Pancreas (tissue), 10 donors: ENCODE data around the gene INSRR. TPM values are rescaled to one million over a fixed set of nuclear protein-coding genes. Genes with fewer than 3 reads are reported as not detected.
A peak's percentile ranks its signal among the peaks of the same experiment; 100 is the strongest.

ENCODE experiments used
- ATAC-seq, 4 donors: fragments of 200-7000 bp; cut with Tn5 transposase; one replicate each; pipeline versions ENCODE4 v1.8.0 to v1.9.1; 2020; ENCODE audit warnings: mild to moderate bottlenecking in 4 of 4, moderate library complexity in 4 of 4
- DNase-seq, 6 donors: peaks; one replicate each; pipeline ENCODE4 v3.0.0-alpha.2; 2020
- FAIRE-seq: peaks from 2 replicates; lab custom pipeline; 2012; peaks lifted over from hg19 to GRCh38; lab: Jason Lieb, UNC
- H3K27ac ChIP-seq, 4 donors: fragments of 200-600 bp; sonication (generic); 1 replicate in 3 of 4; 2 replicates in 1 of 4; pipeline versions ENCODE4 v1.5.0 to v1.8.0; 2020
- H3K27me3 ChIP-seq, 4 donors: fragments of 200-600 bp; one replicate each; pipeline ENCODE4 v1.8.0; 2021
- H3K36me3 ChIP-seq, 3 donors: fragments of 200-600 bp; sonication (generic) in 1 of 3; one replicate each; pipeline versions ENCODE4 v1.5.0 to v1.8.0; 2020 to 2021
- H3K4me1 ChIP-seq, 3 donors: fragments of 200-600 bp; one replicate each; pipeline ENCODE4 v1.8.0; 2021
- H3K4me3 ChIP-seq, 4 donors: fragments of 200-600 bp; sonication (generic) in 2 of 4; one replicate each; pipeline versions ENCODE4 v1.5.0 to v1.8.0; 2020 to 2021
- H3K9me3 ChIP-seq, 4 donors: fragments of 200-600 bp; one replicate each; pipeline ENCODE4 v1.8.0; 2021
- WGBS, 2 donors: extraction: QIAGEN DNeasy Blood & Tissue Kit; methylation state at CpG; one replicate each; pipeline ENCODE4 v1.1.7; 2013; 5-methylcytosine and 5-hydroxymethylcytosine counted together
- intact Hi-C, 3 donors: fragments of 100-400 bp; cut with DNase I; formaldehyde crosslinking; loops; one replicate each; pipeline versions ENCODE4 v1.11.1 to v1.14.2; 2022
- polyA plus RNA-seq, 2 donors: library from polyadenylated mRNA; stranded (reverse); fragments of 200-250 nt; gene quantifications; one replicate each; pipeline ENCODE4 v1.2.3, GENCODE V29; 2013
- total RNA-seq, 6 donors: library from RNA; stranded (reverse); fragmentation: NEBNext Ultra II Directional in 4 of 6; extraction: Animal tissue kit (Norgen Biotek cat#: 25700) in 4 of 6; gene quantifications; one replicate each; pipeline versions ENCODE4 v1.2.1 to v1.2.4, GENCODE V29; 2021 to 2023
- TF ChIP-seq, protein P1 (sequence below), 4 donors: fragments of 200-600 bp; sonication (generic) in 3 of 4; IDR thresholded peaks; one replicate each; pipeline versions ENCODE4 v1.5.0 to v1.8.0; 2021; ENCODE audit warnings: antibody characterized with exemption in 4 of 4
- donor health status: healthy with polysubstance abuse.
- donor health status: DM: no; HTN: no; CAD: no; lungs with moderate emphysema.
- donor health status: DM: no; HTN: no; CAD: no.
- donor health status: control.
- donor health status: control.
- donor health status: Bipolar disorder and iron deficiency.
- donor health status: DM: yes; HTN: yes; CAD: no.
- donor health status: DM: no; HTN: no; CAD: no.
- donor health status: DM: no; HTN: no; CAD: no.
- donor health status: DM: yes; HTN: yes; CAD: no.

INSRR gene
- total and polyA plus RNA-seq, 8 donors: 0.03 to 0.99 (median 0.18) TPM

DNA sequence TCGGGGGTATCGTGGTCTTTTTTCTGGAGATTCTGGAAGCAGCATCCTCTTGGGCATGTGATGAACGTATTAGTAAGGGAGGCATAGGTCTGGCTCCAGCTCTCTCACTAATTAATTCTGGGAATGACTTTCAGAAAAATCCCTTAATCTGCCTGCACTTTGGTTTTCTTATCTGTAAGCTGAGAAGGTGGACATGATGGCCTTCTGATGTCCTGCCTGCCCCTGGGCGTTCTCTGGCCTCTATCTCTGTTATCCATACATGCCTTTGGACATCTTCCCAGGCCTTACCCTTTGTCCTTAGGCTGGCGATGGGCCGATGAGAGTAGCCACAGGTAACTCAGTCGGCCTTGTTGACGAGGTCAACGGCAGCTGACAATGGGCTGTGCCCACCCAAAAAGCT lies 10.5 kb upstream of the INSRR start:
- intact Hi-C loops: no loop called here
- no peak for DNase-seq
- no peaks in the 10 kb centered on the region for H3K9me3 ChIP-seq
- 64 to 67% methylated on average over 9 of the region's 9 CpGs for WGBS, 2 donors
- TF ChIP-seq, protein P1, sequence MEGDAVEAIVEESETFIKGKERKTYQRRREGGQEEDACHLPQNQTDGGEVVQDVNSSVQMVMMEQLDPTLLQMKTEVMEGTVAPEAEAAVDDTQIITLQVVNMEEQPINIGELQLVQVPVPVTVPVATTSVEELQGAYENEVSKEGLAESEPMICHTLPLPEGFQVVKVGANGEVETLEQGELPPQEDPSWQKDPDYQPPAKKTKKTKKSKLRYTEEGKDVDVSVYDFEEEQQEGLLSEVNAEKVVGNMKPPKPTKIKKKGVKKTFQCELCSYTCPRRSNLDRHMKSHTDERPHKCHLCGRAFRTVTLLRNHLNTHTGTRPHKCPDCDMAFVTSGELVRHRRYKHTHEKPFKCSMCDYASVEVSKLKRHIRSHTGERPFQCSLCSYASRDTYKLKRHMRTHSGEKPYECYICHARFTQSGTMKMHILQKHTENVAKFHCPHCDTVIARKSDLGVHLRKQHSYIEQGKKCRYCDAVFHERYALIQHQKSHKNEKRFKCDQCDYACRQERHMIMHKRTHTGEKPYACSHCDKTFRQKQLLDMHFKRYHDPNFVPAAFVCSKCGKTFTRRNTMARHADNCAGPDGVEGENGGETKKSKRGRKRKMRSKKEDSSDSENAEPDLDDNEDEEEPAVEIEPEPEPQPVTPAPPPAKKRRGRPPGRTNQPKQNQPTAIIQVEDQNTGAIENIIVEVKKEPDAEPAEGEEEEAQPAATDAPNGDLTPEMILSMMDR (IDR thresholded peaks at IDR 0.05): no peak
- H3K4me3 ChIP-seq: no peak overlapping the region
- no peaks in the 10 kb centered on the region for H3K27me3 ChIP-seq
- H3K4me1 ChIP-seq: no peaks in the 10 kb centered on the region
- no peak for FAIRE-seq
- ATAC-seq: no peak
- H3K36me3 ChIP-seq: no peaks in the 10 kb centered on the region
- no peak overlapping the region for H3K27ac ChIP-seq

DNA sequence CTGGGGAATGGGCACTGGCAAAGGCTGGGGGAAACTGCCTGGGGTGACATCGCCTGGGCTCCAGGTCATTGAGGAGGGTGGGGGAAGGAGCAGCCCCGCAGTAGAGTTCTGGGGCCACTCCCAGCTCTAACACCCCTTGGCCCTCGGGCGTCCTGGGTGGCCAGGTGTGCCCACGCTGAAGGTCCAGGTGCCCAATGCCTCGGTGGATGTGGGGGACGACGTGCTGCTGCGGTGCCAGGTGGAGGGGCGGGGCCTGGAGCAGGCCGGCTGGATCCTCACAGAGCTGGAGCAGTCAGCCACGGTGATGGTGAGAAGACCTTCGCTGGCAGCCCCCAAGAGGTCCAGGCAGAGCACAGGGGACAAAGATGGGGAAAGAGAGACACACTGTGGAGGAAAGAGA lies 9.4 kb upstream of the INSRR start:
- WGBS, 2 donors: 57 to 61% methylated on average over 13 of the region's 13 CpGs
- no peak for FAIRE-seq
- Histone ChIP-seq H3K4me1 (no peaks in the 10 kb centered on the region), H3K36me3 (no peaks in the 10 kb centered on the region), H3K4me3 (no peak overlapping the region), H3K9me3 (no peaks in the 10 kb centered on the region), H3K27ac (no peak overlapping the region), H3K27me3 (no peaks in the 10 kb centered on the region)
- intact Hi-C loops: no loop called here
- ATAC-seq: no peak
- DNase-seq: peak in 1 of 6 donors; percentile 50
- TF ChIP-seq, protein P1 (IDR thresholded peaks at IDR 0.05): no peak

- no peaks in the 10 kb centered on the region for H3K9me3 ChIP-seq
- H3K27me3 ChIP-seq: peaks cover 0 to 11% (median 0%) of the 10 kb centered on the region in 4 donors
- intact Hi-C loops: no loop called here
- TF ChIP-seq, protein P1 (IDR thresholded peaks at IDR 0.05): no peak
- FAIRE-seq (no peak), ATAC-seq (no peak), DNase-seq (peak in 1 of 6 donors; percentile 36)
- no peaks in the 10 kb centered on the region for H3K4me1 ChIP-seq
- H3K36me3 ChIP-seq: no peaks in the 10 kb centered on the region
- WGBS, 2 donors: 59 to 60% methylated on average over 12 of the region's 12 CpGs
- no peak overlapping the region for H3K27ac ChIP-seq
- H3K4me3 ChIP-seq: no peak overlapping the region
These were observed 7.5 kb upstream of the INSRR start for GRCh38 chr1:156866249-156866909.

DNA sequence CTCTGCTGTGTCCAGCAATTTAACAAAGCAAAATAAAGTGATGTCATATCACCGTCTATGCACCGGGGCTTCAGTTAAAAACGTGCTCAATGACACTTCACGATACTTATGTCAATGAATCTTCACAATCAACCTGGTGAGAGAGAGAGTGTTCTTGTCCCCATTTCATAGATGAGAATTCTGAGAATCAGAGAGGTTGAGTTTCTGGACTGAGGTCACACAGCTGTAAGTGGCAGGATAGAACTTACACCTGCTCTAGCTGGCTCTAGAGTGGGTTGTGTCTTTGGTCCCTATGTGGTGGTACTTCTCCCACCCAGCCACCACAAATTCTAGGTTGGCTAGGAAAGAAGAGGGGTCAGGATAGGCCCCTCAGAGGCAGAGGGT lies 6.9 kb upstream of the INSRR start:
- peaks cover 0 to 2% (median 2%) of the 10 kb centered on the region in 3 donors for H3K4me1 ChIP-seq
- FAIRE-seq: no peak
- no peak overlapping the region for H3K4me3 ChIP-seq
- TF ChIP-seq, protein P1 (IDR thresholded peaks at IDR 0.05): no peak
- no peaks in the 10 kb centered on the region for H3K36me3 ChIP-seq
- WGBS, 2 donors: 66% methylated on average over 4 of the region's 4 CpGs
- ATAC-seq: no peak
- H3K27ac ChIP-seq: no peak overlapping the region
- intact Hi-C loops: no loop called here
- no peak for DNase-seq
- no peaks in the 10 kb centered on the region for H3K9me3 ChIP-seq
- peaks cover 0 to 16% (median 0%) of the 10 kb centered on the region in 4 donors for H3K27me3 ChIP-seq

- no peak for FAIRE-seq
- 77 to 80% methylated on average over 9 of the region's 9 CpGs for WGBS, 2 donors
- intact Hi-C loops: no loop called here
These were observed 6.3 kb upstream of the INSRR start for GRCh38 chr1:156865258-156865657.

More at GRCh38 chr1:156865258-156865657, 6.3 kb upstream of the INSRR start:
- TF ChIP-seq, protein P1 (IDR thresholded peaks at IDR 0.05): no peak
- H3K27me3 ChIP-seq: peaks cover 0 to 17% (median 0%) of the 10 kb centered on the region in 4 donors
- no peaks in the 10 kb centered on the region for H3K36me3 ChIP-seq
- H3K4me1 ChIP-seq: peaks cover 0 to 8% (median 4%) of the 10 kb centered on the region in 3 donors
- DNase-seq (no peak), ATAC-seq (no peak)
- no peak overlapping the region for H3K4me3 ChIP-seq
- H3K9me3 ChIP-seq: no peaks in the 10 kb centered on the region
- H3K27ac ChIP-seq: no peak overlapping the region
